H9 (cell line): ENCODE results near the gene GSN. TPM values are rescaled to one million over a fixed set of nuclear protein-coding genes. Genes with fewer than 3 reads are reported as not detected.

ENCODE experiments used
- DNase-seq: peaks from one replicate; pipeline ENCODE4 v3.0.0-alpha.2; 2017
- H2AFZ ChIP-seq: one replicate; pipeline ENCODE4 v1.6.1; 2013; ENCODE audit warnings: mild to moderate bottlenecking, low read length, control low read depth, moderate library complexity
- H2AK5ac ChIP-seq: 2 replicates; pipeline ENCODE4 v1.6.1; 2013; ENCODE audit warnings: low read length, control low read depth, mixed read lengths; ENCODE audit not compliant: insufficient read length
- H2BK120ac ChIP-seq: one replicate; pipeline ENCODE4 v1.6.1; 2013; ENCODE audit warnings: low read depth, mild to moderate bottlenecking, low read length, control low read depth, inconsistent platforms; ENCODE audit not compliant: poor library complexity, severe bottlenecking
- H2BK12ac ChIP-seq: 2 replicates; pipeline ENCODE4 v1.6.1; 2013; ENCODE audit warnings: low read length, control low read depth, mixed read lengths, low read depth; ENCODE audit not compliant: insufficient read length
- H2BK15ac ChIP-seq: 2 replicates; pipeline ENCODE4 v1.6.1; 2013; ENCODE audit warnings: low read depth, low read length, control low read depth
- H2BK20ac ChIP-seq: one replicate; pipeline ENCODE4 v1.6.1; 2013; ENCODE audit warnings: low read depth, mild to moderate bottlenecking, low read length, control low read depth, inconsistent platforms; ENCODE audit not compliant: poor library complexity, severe bottlenecking
- H2BK5ac ChIP-seq: 2 replicates; pipeline ENCODE4 v1.6.1; 2013; ENCODE audit warnings: low read length, control low read depth, mixed read lengths; ENCODE audit not compliant: insufficient read length
- H3K14ac ChIP-seq: 2 replicates; pipeline ENCODE4 v1.6.1; 2013; ENCODE audit warnings: low read length, control low read depth; ENCODE audit not compliant: insufficient read depth
- H3K18ac ChIP-seq: 2 replicates; pipeline ENCODE4 v1.6.1; 2013; ENCODE audit warnings: low read depth, mild to moderate bottlenecking, mixed read lengths, low read length, control low read depth; ENCODE audit not compliant: insufficient read length
- H3K23ac ChIP-seq: 2 replicates; pipeline ENCODE4 v1.6.1; 2013; ENCODE audit warnings: low read length, control low read depth, mixed read lengths, low read depth; ENCODE audit not compliant: insufficient read length
- H3K23me2 ChIP-seq: 2 replicates; pipeline ENCODE4 v1.6.1; 2013; ENCODE audit warnings: low read depth, mild to moderate bottlenecking, mixed read lengths, low read length, control low read depth; ENCODE audit not compliant: insufficient read length, poor library complexity, severe bottlenecking
- H3K27ac ChIP-seq: 2 replicates; pipeline ENCODE4 v1.5.1; 2013; ENCODE audit warnings: low read length, control low read depth, mixed read lengths, low read depth; ENCODE audit not compliant: insufficient read length
- H3K27me3 ChIP-seq: 2 replicates; pipeline ENCODE4 v1.6.1; 2013; ENCODE audit warnings: low read length, control low read depth, inconsistent platforms; ENCODE audit not compliant: insufficient read depth
- H3K4ac ChIP-seq: 2 replicates; pipeline ENCODE4 v1.6.1; 2013; ENCODE audit warnings: low read depth, mild to moderate bottlenecking, control low read depth, inconsistent platforms, low read length, moderate library complexity
- H3K4me1 ChIP-seq: 2 replicates; pipeline ENCODE4 v1.6.1; 2013; ENCODE audit warnings: low read length, control low read depth, inconsistent platforms; ENCODE audit not compliant: insufficient read depth
- H3K4me2 ChIP-seq: 2 replicates; pipeline ENCODE4 v1.6.1; 2013; ENCODE audit warnings: low read length, control low read depth, mixed read lengths; ENCODE audit not compliant: insufficient read length, insufficient read depth
- H3K56ac ChIP-seq: 2 replicates; pipeline ENCODE4 v1.6.1; 2013; ENCODE audit warnings: low read depth, mild to moderate bottlenecking, mixed read lengths, low read length, control low read depth; ENCODE audit not compliant: insufficient read length
- H3K79me1 ChIP-seq: 2 replicates; pipeline ENCODE4 v1.6.1; 2013; ENCODE audit warnings: low read depth, mild to moderate bottlenecking, moderate library complexity, low read length, control low read depth, inconsistent platforms; ENCODE audit not compliant: insufficient read depth, poor library complexity, severe bottlenecking
- H3K79me2 ChIP-seq: 2 replicates; pipeline ENCODE4 v1.6.1; 2013; ENCODE audit warnings: low read length, control low read depth, inconsistent platforms; ENCODE audit not compliant: insufficient read depth
- H3K9ac ChIP-seq: 2 replicates; pipeline ENCODE4 v1.6.1; 2013; ENCODE audit warnings: low read length, control low read depth, mixed read lengths; ENCODE audit not compliant: insufficient read length; ENCODE audit errors: extremely low read depth
- H3K9me3 ChIP-seq: one replicate; pipeline ENCODE4 v1.6.1; 2013; ENCODE audit warnings: low read depth, low read length, inconsistent platforms; ENCODE audit not compliant: control insufficient read depth
- H3T11ph ChIP-seq: one replicate; pipeline ENCODE4 v1.6.1; 2013; ENCODE audit warnings: mild to moderate bottlenecking, low read length, control low read depth, inconsistent platforms
- H4K20me1 ChIP-seq: one replicate; pipeline ENCODE4 v1.6.1; 2013; ENCODE audit not compliant: control insufficient read depth, insufficient read length, insufficient read depth
- H4K5ac ChIP-seq: 2 replicates; pipeline ENCODE4 v1.6.1; 2013; ENCODE audit warnings: low read depth, mild to moderate bottlenecking, mixed read lengths, low read length, control low read depth; ENCODE audit not compliant: insufficient read length
- H4K8ac ChIP-seq: replicated peaks from 2 replicates; pipeline ENCODE4 v1.6.1; 2013; ENCODE audit warnings: low read length, control low read depth, mixed read lengths, low read depth; ENCODE audit not compliant: insufficient read length
- H4K91ac ChIP-seq: 2 replicates; pipeline ENCODE4 v1.6.1; 2013; ENCODE audit warnings: low read depth, mild to moderate bottlenecking, moderate library complexity, mixed read lengths, low read length, control low read depth; ENCODE audit not compliant: insufficient read length
- H3K27ac Mint-ChIP-seq, 3 experiments: 2 replicates in 2 of 3; 3 replicates in 1 of 3; pipeline ENCODE4 v1.8.0; 2020 to 2021; ENCODE audit warnings: mixed read lengths in 3 of 3, mild to moderate bottlenecking in 1 of 3, moderate library complexity in 1 of 3
- H3K27me3 Mint-ChIP-seq: 2 replicates; pipeline ENCODE4 v1.8.0; 2021; ENCODE audit warnings: low read depth, mild to moderate bottlenecking, moderate library complexity, mixed read lengths
- H3K36me3 Mint-ChIP-seq, 3 experiments: 2 replicates in 2 of 3; 3 replicates in 1 of 3; pipeline ENCODE4 v1.8.0; 2020 to 2021; ENCODE audit warnings: low read depth in 3 of 3, mixed read lengths in 3 of 3; ENCODE audit not compliant: insufficient read depth in 1 of 3
- H3K4me1 Mint-ChIP-seq, 2 experiments: 2 replicates each; pipeline ENCODE4 v1.8.0; 2020; ENCODE audit warnings: mixed read lengths in 2 of 2
- H3K4me3 Mint-ChIP-seq, 2 experiments: 2 replicates in 1 of 2; 3 replicates in 1 of 2; pipeline ENCODE4 v1.8.0; 2020 to 2021; ENCODE audit warnings: mild to moderate bottlenecking in 2 of 2, mixed read lengths in 2 of 2, moderate library complexity in 1 of 2
- H3K9me3 Mint-ChIP-seq, 2 experiments: 2 replicates in 1 of 2; 3 replicates in 1 of 2; pipeline ENCODE4 v1.8.0; 2020; ENCODE audit warnings: mild to moderate bottlenecking in 2 of 2, mixed read lengths in 2 of 2, moderate library complexity in 1 of 2
- CTCF ChIP-seq: fragments of 200-600 bp; sonication (generic); conservative IDR thresholded peaks from 3 replicates; pipeline ENCODE4 v1.8.0; 2021; ENCODE audit warnings: antibody characterized with exemption, mild to moderate bottlenecking
- WGBS: extraction: QIAGEN DNeasy Blood & Tissue Kit; methylation state at CpG from one replicate; pipeline ENCODE4 v1.1.7; 2013; ENCODE audit warnings: missing lambda C conversion rate, low lambda C conversion rate, mixed read lengths; ENCODE audit not compliant: insufficient read length; ENCODE audit errors: extremely low coverage; 5-methylcytosine and 5-hydroxymethylcytosine counted together
- total RNA-seq: library from RNA; stranded (reverse); gene quantifications from 2 replicates; pipeline ENCODE4 v1.2.1, GENCODE V29; 2021

GSN gene
- total RNA-seq, 1 experiment from 2014 or later = 14.9 TPM

DNA sequence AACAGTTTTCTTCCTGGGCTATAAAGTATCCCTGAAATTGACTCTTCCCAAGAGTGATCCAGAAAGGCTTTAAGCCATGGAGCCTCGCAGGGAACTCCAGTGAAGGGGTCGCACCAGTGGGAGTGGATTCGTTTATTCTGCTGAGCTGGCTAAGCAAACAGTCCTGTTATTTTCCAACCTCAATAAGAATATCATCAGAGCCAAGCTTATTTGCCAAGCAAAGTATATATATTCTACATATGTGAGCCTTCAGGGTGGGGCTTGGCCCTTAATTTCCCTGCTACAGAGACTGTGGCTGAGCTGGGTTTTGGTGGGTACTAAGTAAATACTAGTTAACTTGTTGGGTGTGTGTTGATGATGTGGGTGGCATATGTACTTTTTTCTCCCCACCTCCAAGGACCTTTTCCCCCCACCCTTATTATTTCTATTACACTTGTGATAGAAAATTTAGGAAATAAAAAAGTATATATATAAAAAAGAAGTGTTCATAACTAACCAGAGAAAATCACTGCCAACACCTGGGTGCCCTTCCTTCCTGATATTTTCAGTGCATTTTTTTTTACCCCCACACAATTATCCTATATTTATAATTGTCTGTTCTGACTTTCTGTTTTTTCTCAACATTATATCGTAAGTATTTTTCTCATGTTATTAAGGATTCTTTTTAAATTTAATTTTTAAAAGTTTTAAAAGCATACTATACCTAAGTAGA is 5.3 kb downstream of the GSN start:
- H3K79me1 ChIP-seq = no peaks in the 10 kb centered on the region
- no peak overlapping the region for H3K23ac ChIP-seq
- H3K9me3 ChIP-seq = no peaks in the 10 kb centered on the region
- H4K20me1 ChIP-seq = no peaks in the 10 kb centered on the region
- H3T11ph ChIP-seq = no peak overlapping the region
- H3K23me2 ChIP-seq = peaks cover 14% of the 10 kb centered on the region
- Mint-ChIP-seq H3K27me3 (peaks cover 90% of the 10 kb centered on the region), H3K27ac (no peak overlapping the region), H3K36me3 (peaks cover 0 to 2% (median 0%) of the 10 kb centered on the region in 3 experiments; a peak in 1 of 7 replicates), H3K4me1 (peaks cover 19 to 31% of the 10 kb centered on the region in 2 experiments), H3K4me3 (no peak overlapping the region), H3K9me3 (no peaks in the 10 kb centered on the region)
- TF ChIP-seq CTCF = no peak
- no peak overlapping the region for H2BK120ac ChIP-seq
- no peak overlapping the region for H3K14ac ChIP-seq
- H4K5ac ChIP-seq = no peak overlapping the region
- H2BK20ac ChIP-seq = no peak overlapping the region
- H3K27me3 ChIP-seq = peaks cover 7% of the 10 kb centered on the region; the same call in 1 of the 2 replicates
- H2BK5ac ChIP-seq = no peak overlapping the region
- no CpG with 5 or more reads among the region's 4 CpGs for WGBS
- no peak overlapping the region for H3K56ac ChIP-seq
- no peak overlapping the region for H2BK12ac ChIP-seq
- no peaks in the 10 kb centered on the region for H3K79me2 ChIP-seq
- no peak overlapping the region for H4K91ac ChIP-seq
- no peak overlapping the region for H3K9ac ChIP-seq
- no peak overlapping the region for H3K4me2 ChIP-seq
- no peak for DNase-seq
- H2BK15ac ChIP-seq = no peak overlapping the region
- H3K4me1 ChIP-seq = peaks cover 4% of the 10 kb centered on the region; the same call in 1 of the 2 replicates
- no peak overlapping the region for H4K8ac ChIP-seq
- no peak overlapping the region for H3K18ac ChIP-seq
- no peak overlapping the region for H2AK5ac ChIP-seq
- no peak overlapping the region for H2AFZ ChIP-seq
- H3K27ac ChIP-seq = no peak overlapping the region
- no peak overlapping the region for H3K4ac ChIP-seq
